ENCODE results near the gene SAC3D1.

DNA sequence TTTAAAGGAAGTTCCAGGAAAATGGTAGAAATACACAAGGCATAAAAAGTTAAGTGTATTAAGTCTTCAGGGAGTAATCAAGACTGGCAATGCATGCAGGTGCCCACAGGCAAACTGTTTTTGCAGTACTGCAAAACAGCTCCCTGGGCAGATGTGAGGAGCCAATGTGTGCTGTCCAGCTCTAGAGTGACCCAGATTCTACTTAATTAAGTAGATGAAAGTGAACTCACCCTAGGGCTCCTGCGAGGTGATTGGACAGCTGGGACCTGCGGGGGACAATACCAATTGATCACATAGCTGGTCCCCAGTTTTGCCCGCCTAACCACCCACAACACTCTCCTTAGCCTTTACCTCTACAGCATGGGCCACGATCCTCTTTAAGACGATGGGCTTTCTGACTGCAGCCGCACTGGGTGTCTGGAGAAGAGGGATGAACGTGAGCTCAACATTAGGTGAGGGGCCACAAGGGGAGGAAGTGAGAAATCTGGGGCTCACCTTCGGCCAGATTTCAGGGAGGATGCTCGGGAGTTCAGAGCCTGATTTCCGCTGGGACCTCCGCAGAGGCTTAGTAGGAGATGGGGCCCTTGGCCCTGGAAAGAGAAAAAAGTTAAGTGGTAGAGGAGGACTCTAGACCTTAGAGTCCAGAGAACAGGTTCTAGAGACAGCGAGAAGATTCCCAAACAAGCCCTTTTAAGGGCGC lies 42.3 kb downstream of the SAC3D1 start:
- TF ChIP-seq EZH2 (IDR thresholded peaks at IDR 0.05) (no peak), POLR2AphosphoS5 (IDR thresholded peaks at IDR 0.05; ENCODE audit: borderline replicate concordance, low read depth, low read length) (no peak), FOXP2 (optimal IDR thresholded peaks at IDR 0.05; ENCODE audit: control extremely low read depth, extremely low read length, insufficient read depth) (no peak)
